ENCODE results near the gene RAD52.

The RAD52 gene

DNA sequence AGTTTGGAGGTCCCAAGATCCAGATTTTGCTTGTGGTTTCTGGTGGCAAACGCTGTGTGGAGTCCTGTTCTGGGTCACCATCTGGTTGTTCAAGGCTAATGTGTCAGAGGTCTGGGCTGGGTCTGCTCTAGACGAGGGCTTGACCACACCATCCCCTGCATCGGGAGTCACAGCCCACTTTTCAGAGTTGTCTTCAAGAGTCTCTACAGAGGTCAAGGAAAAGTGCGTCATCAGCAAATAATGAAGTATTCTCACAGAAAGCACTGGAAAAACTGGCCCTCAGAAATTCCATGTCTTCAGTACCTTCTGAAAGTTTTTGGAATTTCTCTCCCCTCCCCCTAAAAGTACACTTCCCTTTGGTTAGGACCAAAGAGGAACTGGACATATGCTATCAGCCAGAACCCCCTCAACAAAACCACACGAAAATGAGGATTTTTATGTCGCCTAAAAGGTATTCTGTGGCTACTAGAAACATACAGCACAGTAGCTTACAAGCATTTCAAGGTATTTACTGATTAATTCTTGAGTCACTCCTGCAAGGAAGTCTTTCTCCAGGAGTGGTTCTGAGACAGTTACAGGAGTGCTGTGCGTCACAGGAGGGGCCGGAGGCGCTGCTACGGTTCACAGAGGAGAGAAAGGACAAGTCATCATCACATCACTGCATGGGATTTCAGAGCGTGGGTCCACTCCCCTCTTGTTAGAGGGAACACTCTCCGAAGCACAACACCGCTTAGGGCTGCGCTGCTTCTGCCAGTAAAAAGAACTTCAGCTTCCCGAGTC is 35.4 kb downstream of the RAD52 start:
- no peak for DNase-seq (ENCODE audit: low read depth)

DNA sequence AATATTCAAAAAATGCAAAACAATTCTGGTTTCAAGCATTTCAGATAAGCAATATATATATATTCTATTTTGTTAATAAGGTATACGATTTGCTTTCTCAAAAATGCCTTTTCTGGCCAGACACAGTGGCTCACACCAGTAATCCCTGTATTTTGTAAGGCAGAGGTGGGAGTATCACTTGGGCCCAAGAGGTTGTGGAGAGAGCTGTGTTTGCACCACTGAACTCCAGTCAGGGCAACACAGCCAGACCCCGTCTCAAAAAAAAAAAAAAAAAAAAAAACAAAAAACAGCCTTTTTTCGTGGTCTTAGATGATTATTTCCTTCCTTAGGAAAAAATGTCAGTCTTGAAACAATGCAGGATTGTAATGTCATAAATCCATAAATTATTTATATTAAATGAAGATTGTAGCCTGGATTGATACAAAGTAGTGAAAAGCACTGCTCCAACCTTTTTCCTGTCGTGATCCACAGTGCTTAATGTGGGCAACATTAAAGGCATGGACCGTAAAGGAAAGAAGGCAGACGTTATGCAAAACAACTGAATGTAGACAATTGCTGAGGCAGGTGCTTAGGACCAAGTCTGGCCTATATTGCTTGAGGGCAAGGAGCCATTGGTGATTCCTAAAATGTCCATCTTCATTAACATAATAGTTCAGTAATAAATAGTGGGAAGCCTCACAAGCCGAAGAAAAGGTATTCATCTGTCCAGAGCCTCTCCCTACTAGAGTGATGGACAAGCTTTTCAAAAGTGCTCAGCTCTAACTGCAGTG is 36.8 kb downstream of the RAD52 start:
- DNase-seq (ENCODE audit: low read depth): no peak

- DNase-seq (ENCODE audit: low read depth): no peak
Observed at GRCh38 chr12:911191-911826, 38.2 kb downstream of the RAD52 start.

GRCh38 chr12:910416-910815 is 39.1 kb downstream of the RAD52 start:
- no peak for DNase-seq (ENCODE audit: low read depth)

DNA sequence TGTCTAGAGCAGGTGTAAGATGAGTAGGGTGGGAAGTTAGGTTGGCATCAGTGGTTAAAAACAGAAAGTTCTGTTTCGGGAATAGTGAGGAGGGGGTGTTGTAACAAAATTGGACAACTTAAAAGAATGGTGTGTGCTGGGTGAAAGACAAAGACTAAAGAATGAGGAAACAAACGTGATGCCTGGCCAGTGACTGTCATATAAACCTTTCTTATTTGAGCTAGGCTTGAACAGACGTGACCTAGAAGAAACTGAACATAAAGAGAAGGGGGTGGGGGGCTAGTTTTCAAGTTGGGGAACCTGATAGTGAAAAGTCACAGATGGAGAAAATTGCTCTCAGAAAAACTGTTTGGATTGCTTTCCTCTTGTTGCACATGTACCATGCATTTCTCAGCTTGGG is 39.6 kb downstream of the RAD52 start:
- DNase-seq (ENCODE audit: low read depth): no peak

DNA sequence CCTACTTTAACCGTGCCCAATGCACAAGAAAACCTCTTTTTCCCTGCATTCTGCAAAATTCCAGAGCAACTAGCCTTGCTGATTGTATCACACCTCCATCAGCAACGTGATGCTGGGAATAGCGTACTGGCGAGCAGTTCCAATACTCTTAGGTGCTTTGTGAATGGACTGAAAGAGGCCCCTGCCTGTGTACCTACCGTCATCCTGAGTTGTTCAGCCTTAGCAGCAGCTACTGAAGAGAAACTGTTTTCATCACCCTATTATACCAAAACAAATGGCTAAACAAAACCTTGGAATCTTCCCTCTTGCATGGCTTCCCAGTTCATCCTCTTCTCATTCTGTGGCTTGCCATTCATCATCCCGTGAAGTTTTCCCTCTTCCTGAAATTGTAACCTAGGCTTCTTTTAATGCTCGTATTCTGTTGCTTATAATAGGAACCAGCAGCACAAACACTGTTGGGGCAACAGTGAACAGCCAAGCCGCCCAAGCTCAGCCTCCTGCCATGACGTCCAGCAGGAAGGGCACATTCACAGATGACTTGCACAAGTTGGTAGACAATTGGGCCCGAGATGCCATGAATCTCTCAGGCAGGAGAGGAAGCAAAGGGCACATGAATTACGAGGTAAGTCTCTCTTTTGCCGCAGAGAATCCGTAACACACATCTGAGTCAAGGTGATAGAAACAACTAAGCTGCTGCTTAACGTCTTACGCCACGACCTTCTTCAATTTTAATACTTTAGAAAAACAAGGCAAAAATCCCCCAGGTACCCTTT is 41.9 kb downstream of the RAD52 start:
- no peak for DNase-seq (ENCODE audit: low read depth)

DNA sequence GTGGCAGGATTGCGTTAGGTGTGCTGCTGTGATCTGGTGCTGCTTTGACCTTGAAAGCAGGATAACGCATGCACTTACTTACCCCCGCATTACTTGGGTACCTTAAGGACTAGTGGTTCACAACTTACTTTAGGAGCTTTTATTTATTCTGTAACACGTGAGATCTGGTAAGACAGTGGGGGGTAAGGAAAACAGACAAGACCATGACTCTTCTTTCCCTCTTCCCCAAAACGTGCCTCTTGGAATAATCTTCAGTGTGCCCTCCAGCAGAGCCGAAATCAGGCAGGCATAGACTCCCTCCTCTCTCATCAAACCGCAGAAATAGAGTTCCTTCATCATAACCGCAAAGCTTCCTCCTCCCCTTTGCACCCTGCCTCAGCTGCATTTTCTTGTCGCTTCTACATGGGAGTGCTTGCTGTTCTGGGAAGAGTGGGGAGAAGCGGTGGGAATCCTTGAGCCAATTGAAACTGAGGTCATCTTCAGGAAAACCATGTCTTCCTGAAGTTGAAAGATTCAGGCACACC is 43.4 kb downstream of the RAD52 start:
- DNase-seq (ENCODE audit: low read depth): no peak

DNA sequence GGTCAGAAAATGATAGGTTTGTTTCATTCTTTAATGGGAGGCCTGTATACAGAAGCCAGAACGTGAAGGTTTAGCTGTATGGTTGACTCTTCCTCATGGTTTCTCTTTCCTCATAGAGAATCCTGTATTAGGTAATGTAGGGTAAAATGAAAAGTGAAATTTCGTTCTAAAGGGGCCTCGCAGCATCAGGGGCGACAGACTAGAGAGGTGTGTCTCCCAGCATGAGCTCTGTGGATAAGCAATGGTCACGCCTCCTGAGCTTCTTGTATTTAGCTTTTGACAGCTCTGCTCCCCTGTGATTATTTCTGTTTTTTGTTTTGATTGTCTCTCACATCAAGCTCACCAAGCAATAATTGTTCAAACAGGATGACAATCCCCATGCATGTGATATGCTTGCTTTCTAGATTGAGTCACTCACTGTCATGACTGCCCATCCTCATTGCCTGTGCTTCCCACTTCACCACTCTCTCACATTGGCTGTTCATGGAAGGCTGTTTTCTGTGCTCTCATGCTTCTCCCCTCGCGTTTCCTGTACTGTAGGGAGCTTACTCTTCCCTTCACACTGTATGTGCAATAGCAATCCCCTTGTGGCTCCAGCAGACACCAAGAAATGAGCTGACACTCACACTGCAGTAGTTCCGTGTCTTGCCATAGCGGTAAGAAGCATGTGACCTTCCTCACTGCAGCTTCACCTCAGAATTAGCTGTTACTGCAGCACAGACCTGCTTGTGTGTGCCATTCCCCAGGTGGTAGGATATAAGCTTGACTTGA is 44.0 kb downstream of the RAD52 start:
- no peak for DNase-seq (ENCODE audit: low read depth)

DNA sequence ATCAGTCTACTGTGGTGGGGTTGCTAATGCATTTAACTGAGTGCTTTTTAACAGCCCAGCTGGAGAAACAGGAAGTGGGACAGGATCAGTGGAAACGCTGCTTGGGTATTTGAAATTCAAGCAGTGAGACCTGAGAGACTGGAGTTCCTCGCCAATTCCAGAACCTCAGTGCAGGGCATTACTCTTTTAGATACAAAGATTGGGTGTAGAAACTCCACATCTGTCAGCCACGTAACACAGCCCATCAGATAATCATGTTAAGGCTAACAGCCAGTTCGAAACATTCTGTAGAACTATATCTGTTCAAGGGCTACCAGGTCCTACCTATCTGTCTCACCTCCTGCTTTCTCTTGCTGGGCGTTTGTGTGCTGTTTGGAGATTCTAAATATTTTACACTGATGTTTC is 45.5 kb downstream of the RAD52 start:
- DNase-seq (ENCODE audit: low read depth): no peak

DNA sequence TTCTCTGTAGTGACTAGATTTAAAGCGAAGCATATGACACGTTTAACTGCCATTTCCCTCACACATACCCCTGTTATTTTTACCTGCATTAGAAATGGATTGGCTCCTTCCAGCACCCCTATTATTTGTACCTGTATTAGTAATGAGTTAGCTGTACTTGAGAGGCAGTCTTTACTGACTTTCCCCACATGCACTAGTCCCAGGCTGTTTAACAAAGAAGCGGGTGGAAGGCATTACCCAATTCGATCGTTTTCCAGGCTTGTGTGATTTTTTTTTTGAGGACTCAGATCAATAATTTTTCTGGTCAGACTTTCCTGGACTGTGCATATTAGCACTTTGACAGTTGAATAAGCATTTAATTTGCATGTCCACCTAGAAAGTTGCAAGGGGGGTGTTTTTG is 46.4 kb downstream of the RAD52 start:
- no peak for DNase-seq (ENCODE audit: low read depth)

DNA sequence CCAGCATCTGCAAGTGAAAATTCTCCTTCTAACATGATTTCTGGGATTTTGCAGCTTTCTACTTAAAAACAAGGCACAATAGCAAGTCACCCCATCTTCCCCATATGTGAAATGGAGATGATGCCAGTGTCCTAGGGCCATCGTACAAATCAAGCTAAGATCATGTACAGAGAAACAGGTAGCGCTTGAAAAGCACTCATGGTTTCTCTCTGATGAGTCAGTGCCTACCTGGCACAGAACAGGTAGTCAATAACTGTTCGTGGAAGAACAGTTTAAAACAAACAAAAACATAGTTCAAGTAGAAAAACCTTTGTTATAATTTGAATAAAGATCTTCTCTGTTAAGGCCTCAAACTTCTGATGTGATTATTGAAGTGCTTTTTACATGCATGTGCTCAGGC is 46.9 kb downstream of the RAD52 start:
- no peak for DNase-seq (ENCODE audit: low read depth)

DNA sequence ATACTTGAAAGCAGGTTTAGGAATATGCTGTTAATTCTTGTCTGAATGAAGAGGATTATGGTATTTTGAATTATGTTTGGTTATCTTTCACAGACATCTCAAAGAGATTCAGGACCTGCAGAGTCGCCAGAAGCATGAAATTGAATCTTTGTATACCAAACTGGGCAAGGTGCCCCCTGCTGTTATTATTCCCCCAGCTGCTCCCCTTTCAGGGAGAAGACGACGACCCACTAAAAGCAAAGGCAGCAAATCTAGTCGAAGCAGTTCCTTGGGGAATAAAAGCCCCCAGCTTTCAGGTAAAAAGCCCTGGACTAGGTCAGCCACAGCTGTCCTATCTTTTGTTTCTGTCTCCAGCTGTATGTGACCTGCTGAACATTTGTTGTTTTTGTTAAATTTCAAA is 52.1 kb downstream of the RAD52 start:
- DNase-seq (ENCODE audit: low read depth): no peak

DNA sequence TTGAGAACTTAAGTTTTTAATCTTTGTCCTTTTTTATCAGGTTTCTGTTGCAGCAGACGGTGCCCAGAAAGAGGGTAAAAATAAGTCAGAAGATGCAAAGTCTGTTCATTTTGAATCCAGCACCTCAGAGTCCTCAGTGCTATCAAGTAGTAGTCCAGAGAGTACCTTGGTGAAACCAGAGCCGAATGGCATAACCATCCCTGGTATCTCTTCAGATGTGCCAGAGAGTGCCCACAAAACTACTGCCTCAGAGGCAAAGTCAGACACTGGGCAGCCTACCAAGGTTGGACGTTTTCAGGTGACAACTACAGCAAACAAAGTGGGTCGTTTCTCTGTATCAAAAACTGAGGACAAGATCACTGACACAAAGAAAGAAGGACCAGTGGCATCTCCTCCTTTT is 53.5 kb downstream of the RAD52 start:
- DNase-seq (ENCODE audit: low read depth): no peak

- no peak for DNase-seq (ENCODE audit: low read depth)
Observed at GRCh38 chr12:894226-894625, 55.3 kb downstream of the RAD52 start.

DNA sequence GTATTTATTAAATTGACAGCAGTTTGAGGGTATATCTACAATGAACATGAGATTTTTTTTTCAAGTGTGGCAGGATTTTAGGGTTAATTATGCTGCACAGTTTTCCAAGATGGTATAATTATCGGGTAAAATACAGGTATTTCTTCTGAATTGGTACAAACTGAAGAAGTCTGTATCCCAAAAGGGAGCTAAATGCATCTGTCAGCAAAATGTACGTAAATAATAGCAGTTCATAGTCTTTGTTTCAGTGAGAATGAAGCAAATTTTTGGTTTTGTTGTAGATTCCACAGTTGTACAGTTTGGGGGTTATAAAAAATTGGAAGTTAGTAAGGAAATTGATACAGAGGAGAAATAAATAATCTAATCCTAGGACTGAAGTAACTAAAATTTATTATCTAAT is 63.3 kb downstream of the RAD52 start:
- no peak for DNase-seq (ENCODE audit: low read depth)

DNA sequence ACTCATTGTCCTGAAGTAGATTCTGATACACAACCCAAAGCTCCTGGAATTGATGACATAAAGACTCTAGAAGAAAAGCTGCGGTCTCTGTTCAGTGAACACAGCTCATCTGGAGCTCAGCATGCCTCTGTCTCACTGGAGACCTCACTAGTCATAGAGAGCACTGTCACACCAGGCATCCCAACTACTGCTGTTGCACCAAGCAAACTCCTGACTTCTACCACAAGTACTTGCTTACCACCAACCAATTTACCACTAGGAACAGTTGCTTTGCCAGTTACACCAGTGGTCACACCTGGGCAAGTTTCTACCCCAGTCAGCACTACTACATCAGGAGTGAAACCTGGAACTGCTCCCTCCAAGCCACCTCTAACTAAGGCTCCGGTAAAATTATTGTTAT is 63.8 kb downstream of the RAD52 start:
- DNase-seq (ENCODE audit: low read depth): no peak

DNA sequence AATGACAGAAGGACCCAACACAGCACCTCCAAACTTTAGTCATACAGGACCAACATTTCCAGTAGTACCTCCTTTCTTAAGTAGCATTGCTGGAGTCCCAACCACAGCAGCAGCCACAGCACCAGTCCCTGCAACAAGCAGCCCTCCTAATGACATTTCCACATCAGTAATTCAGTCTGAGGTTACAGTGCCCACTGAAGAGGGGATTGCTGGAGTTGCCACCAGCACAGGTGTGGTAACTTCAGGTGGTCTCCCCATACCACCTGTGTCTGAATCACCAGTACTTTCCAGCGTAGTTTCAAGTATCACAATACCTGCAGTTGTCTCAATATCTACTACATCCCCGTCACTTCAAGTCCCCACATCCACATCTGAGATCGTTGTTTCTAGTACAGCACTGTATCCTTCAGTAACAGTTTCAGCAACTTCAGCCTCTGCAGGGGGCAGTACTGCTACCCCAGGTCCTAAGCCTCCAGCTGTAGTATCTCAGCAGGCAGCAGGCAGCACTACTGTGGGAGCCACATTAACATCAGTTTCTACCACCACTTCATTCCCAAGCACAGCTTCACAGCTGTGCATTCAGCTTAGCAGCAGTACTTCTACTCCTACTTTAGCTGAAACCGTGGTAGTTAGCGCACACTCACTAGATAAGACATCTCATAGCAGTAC is 64.6 kb downstream of the RAD52 start:
- DNase-seq (ENCODE audit: low read depth): no peak

DNA sequence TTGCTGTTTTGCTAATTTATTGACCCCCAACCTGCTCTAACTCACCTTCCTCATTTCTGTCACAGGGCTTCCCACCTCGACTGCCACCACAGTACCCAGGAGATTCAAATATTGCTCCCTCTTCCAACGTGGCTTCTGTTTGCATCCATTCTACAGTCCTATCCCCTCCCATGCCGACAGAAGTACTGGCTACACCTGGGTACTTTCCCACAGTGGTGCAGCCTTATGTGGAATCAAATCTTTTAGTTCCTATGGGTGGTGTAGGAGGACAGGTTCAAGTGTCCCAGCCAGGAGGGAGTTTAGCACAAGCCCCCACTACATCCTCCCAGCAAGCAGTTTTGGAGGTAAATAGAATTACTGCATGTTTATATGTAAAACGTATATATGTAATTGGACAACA is 68.8 kb downstream of the RAD52 start:
- DNase-seq (ENCODE audit: low read depth): no peak

- no peak for DNase-seq (ENCODE audit: low read depth)
Observed at GRCh38 chr12:879641-880040, 69.9 kb downstream of the RAD52 start.

GRCh38 chr12:873954-874353 is 75.5 kb downstream of the RAD52 start:
- no peak for DNase-seq (ENCODE audit: low read depth)

GRCh38 chr12:870378-870777 is 79.1 kb downstream of the RAD52 start:
- DNase-seq (ENCODE audit: low read depth): no peak

All from T-helper 22 cell (primary cell).